T-helper 17 cell (primary cell): ENCODE data around the gene SLC37A2. TPM values are rescaled to one million over a fixed set of nuclear protein-coding genes. Genes with fewer than 3 reads are reported as not detected.

Source experiments
- ATAC-seq: fragments of 150-1000 bp; cut with Tn5 transposase; 2 replicates; pipeline ENCODE4 v1.10.0; 2021; ENCODE audit warnings: mild to moderate bottlenecking, moderate library complexity
- DNase-seq, 3 donors: peaks; one replicate each; pipeline versions ENCODE4 v3.0.0 to v3.0.0-alpha.2; 2020 to 2021
- H3K9me3 ChIP-seq: one replicate; pipeline ENCODE4 v1.7.0; 2013; ENCODE audit warnings: low read length, mild to moderate bottlenecking; ENCODE audit not compliant: control insufficient read depth, poor library complexity, severe bottlenecking
- H3K27ac Mint-ChIP-seq: one replicate; pipeline ENCODE4 v1.8.0; 2022; ENCODE audit warnings: mild to moderate bottlenecking, moderate library complexity, mixed read lengths
- H3K27me3 Mint-ChIP-seq: one replicate; pipeline ENCODE4 v1.8.0; 2022; ENCODE audit warnings: mixed read lengths
- H3K36me3 Mint-ChIP-seq: one replicate; pipeline ENCODE4 v1.8.0; 2022; ENCODE audit warnings: low read depth, mixed read lengths
- H3K4me1 Mint-ChIP-seq: one replicate; pipeline ENCODE4 v1.8.0; 2022; ENCODE audit warnings: mild to moderate bottlenecking, mixed read lengths
- H3K4me3 Mint-ChIP-seq: one replicate; pipeline ENCODE4 v1.8.0; 2022; ENCODE audit warnings: mild to moderate bottlenecking, moderate library complexity, mixed read lengths
- total RNA-seq, 4 donors: library from RNA in 2 of 4; stranded (reverse) in 2 of 4; gene quantifications; one replicate each; pipeline ENCODE4 v1.2.3 and lab custom pipeline; 2022 to 2026

The SLC37A2 gene
- total RNA-seq, 2 donors from 2014 or later: 0.52 to 0.90 TPM

DNA sequence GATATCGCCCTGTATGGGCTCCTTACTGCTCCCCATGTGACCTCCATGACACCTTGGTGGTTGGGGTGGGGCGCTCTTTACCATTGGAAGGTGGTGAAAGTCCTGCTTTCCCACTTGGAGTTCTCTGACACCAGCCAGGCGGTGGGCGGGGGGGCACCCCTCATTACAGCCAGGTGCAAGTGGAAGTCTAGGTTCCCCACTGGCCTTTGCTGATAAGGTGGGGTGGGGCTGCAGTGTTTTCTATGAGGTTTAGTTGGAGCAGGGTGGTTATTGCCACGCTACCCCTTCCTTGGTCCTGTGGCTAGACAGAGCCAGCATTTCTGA lies 5.5 kb upstream of the SLC37A2 start:
- Mint-ChIP-seq H3K4me3 (no peak overlapping the region), H3K36me3 (no peaks in the 10 kb centered on the region), H3K27me3 (peaks cover 9% of the 10 kb centered on the region), H3K27ac (no peak overlapping the region), H3K4me1 (peaks cover 7% of the 10 kb centered on the region)
- DNase-seq (no peak), ATAC-seq (no peak)
- H3K9me3 ChIP-seq: no peaks in the 10 kb centered on the region

DNA sequence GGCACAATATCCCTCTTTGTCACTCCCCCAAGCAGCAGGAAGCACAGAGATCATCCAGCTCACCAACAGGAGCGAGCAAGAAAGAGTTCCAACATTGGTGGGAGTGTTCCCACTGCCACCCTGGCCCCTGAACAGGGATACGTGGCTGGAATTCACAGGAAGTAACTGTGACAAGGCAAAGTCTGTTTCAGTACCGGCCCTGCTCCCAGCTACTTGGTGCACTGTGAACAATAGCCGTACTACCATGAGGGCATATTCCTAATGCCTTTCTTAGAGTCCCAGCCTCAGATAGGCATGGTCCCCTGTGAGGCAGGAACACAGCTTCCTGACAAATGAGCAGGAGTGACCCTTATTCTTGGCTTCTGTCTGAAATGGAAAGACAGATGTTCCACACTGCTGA lies 1.8 kb upstream of the SLC37A2 start:
- Mint-ChIP-seq H3K4me1 (peaks cover 10% of the 10 kb centered on the region), H3K36me3 (no peaks in the 10 kb centered on the region), H3K4me3 (no peak overlapping the region), H3K27me3 (peaks cover 27% of the 10 kb centered on the region), H3K27ac (no peak overlapping the region)
- H3K9me3 ChIP-seq: no peaks in the 10 kb centered on the region
- DNase-seq (no peak), ATAC-seq (no peak)

DNA sequence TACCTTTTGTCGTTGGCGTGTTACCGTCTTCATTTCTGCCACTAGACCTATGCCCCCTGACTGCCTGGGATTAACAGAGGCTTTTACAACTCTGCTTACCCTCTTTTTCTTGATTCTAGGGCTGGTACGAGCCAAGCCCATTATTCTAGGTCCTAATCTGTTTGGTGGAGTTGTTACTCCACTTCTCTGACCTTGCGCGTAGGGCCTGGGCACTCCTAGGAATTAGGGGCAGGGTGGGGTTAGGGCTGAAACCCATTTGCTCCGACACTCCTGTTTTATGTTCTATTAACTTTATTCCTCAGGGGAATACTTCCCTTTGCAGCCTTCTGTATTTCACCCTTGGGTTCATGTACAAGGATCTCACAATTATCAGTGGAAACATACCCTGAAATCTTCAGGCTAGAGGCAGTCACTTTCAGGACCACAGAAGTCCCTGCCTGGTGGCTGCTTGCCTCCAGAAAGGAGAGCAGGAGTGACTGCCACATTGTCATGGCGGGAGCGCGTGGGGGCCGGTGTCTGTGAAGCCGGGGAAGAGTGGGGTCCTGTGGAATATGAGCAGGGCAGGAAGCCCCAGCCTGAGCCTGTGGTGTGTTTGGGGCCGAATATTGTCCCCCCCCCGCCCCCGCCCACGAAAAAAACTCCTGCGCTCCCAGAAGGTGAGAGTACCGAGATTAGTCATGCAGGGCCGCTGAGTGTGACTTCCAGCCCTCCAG lies 731 bp upstream of the SLC37A2 start:
- peaks cover 27% of the 10 kb centered on the region for H3K27me3 Mint-ChIP-seq
- DNase-seq (no peak), ATAC-seq (peak; percentile 11)
- H3K36me3 Mint-ChIP-seq: no peaks in the 10 kb centered on the region
- peaks cover 10% of the 10 kb centered on the region for H3K4me1 Mint-ChIP-seq
- no peaks in the 10 kb centered on the region for H3K9me3 ChIP-seq
- peak overlapping the region; percentile 93 for H3K4me3 Mint-ChIP-seq
- peak overlapping the region; percentile 24 for H3K27ac Mint-ChIP-seq

DNA sequence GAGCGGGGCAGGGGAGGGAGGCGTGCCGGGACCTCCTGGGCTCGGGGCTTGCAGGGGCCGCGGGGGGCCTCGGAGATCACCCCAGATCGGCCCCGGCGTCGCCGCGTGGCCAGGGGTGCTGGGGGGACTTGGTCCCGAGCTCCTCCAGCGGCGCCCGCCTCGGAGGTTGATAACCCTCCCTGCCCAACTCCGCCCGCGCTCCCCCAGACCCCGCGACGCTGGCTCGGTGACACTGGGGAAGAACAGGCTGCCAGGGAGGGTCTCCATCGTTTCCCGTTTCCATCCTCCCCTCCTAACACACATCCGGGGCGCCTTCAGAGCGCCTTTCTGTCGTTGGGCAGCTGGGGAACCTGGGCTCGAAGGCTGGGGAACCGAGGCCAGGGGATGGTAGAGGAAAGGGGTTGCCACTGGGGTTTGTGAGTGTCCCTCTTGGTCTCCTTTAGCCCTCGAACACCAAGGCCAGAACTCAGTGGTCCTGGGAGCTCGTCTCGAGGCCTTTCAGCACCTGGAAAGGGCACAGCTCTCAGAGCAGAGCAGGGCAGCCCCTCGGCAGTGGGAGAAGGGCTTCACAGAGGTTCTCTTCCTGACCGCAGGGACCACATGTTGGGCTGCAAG lies 431 bp downstream of the SLC37A2 start:
- H3K36me3 Mint-ChIP-seq: no peaks in the 10 kb centered on the region
- H3K4me3 Mint-ChIP-seq: peak overlapping the region; percentile 93
- no peak overlapping the region for H3K27ac Mint-ChIP-seq
- H3K9me3 ChIP-seq: no peaks in the 10 kb centered on the region
- H3K27me3 Mint-ChIP-seq: peaks cover 35% of the 10 kb centered on the region
- peaks cover 10% of the 10 kb centered on the region for H3K4me1 Mint-ChIP-seq
- ATAC-seq (peak; percentile 27), DNase-seq (no peak)

DNA sequence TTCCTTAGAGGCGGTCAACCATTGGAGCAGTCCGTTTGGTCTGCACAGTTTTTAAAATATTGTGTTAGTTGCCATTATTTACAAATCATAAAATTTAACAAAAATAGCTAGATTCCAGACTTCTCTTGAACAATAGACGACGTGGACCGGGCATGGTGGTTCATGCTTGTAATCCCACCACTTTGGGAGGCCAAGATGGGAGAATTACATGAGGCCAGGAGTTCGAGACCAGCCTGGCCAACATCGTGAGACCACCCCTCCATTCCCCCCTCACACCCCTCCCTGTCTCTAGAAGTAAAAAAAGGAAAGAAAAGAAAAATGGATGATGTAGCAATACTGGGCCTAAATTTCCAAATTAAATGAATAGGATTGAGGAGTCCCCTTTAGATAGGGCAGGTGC lies 965 bp downstream of the SLC37A2 start:
- DNase-seq (no peak), ATAC-seq (no peak)
- Mint-ChIP-seq H3K27me3 (peaks cover 37% of the 10 kb centered on the region), H3K27ac (no peak overlapping the region), H3K4me3 (peak overlapping the region; percentile 93), H3K4me1 (peaks cover 10% of the 10 kb centered on the region), H3K36me3 (no peaks in the 10 kb centered on the region)
- H3K9me3 ChIP-seq: no peaks in the 10 kb centered on the region

DNA sequence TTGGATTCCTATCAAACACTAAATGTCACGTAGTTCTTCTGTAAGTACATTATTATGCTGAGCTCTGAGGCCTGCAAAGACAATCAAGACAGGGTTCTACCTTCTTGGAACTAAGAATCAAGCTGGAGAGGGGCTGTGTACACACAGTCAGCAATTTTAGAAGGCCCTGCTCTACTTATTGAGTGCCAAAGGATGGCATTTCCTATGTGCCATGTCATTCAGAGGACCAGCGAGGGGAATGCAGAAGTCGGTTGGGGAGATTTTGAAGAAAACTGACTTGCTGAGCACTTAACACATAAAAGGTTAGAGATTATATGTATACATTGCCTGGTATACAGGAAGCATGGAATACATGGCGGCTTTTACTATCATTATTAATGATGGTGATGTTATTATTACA lies 5.3 kb downstream of the SLC37A2 start:
- Mint-ChIP-seq H3K4me1 (peaks cover 6% of the 10 kb centered on the region), H3K27me3 (peaks cover 61% of the 10 kb centered on the region), H3K36me3 (peaks cover 2% of the 10 kb centered on the region), H3K4me3 (no peak overlapping the region), H3K27ac (no peak overlapping the region)
- ATAC-seq (no peak), DNase-seq (no peak)
- no peaks in the 10 kb centered on the region for H3K9me3 ChIP-seq

DNA sequence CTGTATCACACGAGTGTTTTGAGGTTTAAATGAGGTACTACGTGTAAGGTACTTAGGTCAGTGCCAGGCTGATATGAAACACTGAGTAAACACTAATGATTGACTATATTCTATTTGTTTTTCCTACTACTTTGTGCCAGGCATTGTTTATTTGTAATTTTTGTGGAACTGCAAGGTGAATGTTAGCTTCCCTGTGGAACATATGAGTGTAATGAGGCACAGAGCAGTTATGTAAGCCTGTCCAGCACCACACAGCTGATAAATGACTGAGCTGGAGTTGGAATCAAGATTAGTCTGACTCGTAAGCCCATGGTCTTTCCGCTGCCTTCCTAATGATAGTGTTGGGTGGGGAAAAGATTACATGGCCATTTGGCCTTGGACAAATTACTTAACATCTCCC lies 5.9 kb downstream of the SLC37A2 start:
- Mint-ChIP-seq H3K4me1 (peaks cover 8% of the 10 kb centered on the region), H3K27ac (no peak overlapping the region), H3K27me3 (peaks cover 61% of the 10 kb centered on the region), H3K36me3 (peaks cover 2% of the 10 kb centered on the region), H3K4me3 (no peak overlapping the region)
- no peaks in the 10 kb centered on the region for H3K9me3 ChIP-seq
- ATAC-seq: no peak
- DNase-seq: no peak

DNA sequence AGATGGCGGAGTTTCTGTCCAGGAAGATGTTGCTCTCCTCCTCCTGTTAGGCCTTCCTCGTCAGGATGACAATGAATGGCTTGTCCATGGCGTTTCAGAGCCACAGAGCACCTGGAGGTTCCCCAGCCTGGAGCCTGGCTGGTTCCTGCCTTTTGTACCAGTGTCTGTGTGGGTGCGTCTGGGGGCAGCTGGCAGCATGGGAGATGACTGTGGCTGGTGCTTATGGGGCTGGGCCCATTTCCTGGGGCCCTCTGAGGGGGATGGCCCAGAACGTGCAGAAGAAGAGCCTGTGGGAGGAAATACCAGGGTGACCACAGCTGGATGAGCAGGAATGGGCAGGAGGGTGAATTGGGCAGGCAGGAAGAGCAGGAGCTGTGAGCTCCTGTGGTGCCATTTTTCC lies 6.7 kb downstream of the SLC37A2 start:
- H3K27ac Mint-ChIP-seq: no peak overlapping the region
- H3K36me3 Mint-ChIP-seq: peaks cover 2% of the 10 kb centered on the region
- DNase-seq (no peak), ATAC-seq (no peak)
- H3K4me3 Mint-ChIP-seq: no peak overlapping the region
- no peaks in the 10 kb centered on the region for H3K9me3 ChIP-seq
- H3K27me3 Mint-ChIP-seq: peaks cover 61% of the 10 kb centered on the region
- peaks cover 11% of the 10 kb centered on the region for H3K4me1 Mint-ChIP-seq

DNA sequence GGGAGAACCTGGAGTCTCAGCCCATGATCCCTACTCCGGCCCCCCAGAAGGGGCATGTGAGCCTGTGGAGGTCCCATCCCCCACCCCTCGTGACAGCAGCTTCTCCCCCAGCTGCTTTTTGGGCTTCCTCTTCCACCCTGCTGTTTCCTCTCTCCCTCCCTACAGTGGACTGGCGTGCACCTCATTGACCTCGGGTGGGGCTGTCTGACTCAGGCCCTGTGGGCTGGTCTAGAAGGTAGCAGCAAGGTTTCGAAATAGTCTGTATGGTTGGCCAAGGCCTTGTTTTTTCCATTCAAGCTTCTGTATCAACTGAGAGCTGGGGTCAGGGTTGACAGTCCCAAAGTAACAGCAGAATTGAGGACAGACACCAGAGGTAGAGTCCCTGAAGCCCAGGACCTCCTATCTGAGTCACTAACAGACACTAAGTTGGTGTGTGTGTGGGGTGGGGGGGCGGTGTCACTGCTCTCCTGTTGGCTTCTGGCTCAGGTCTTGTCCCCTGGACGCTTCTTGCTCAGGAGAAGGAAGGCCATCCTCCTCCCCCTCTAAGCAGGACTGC lies 7.7 kb downstream of the SLC37A2 start:
- H3K4me1 Mint-ChIP-seq: peaks cover 11% of the 10 kb centered on the region
- H3K4me3 Mint-ChIP-seq: peak overlapping the region; percentile 59
- no peaks in the 10 kb centered on the region for H3K9me3 ChIP-seq
- ATAC-seq (peak; percentile 61), DNase-seq (no peak)
- no peak overlapping the region for H3K27ac Mint-ChIP-seq
- peaks cover 60% of the 10 kb centered on the region for H3K27me3 Mint-ChIP-seq
- peaks cover 2% of the 10 kb centered on the region for H3K36me3 Mint-ChIP-seq

DNA sequence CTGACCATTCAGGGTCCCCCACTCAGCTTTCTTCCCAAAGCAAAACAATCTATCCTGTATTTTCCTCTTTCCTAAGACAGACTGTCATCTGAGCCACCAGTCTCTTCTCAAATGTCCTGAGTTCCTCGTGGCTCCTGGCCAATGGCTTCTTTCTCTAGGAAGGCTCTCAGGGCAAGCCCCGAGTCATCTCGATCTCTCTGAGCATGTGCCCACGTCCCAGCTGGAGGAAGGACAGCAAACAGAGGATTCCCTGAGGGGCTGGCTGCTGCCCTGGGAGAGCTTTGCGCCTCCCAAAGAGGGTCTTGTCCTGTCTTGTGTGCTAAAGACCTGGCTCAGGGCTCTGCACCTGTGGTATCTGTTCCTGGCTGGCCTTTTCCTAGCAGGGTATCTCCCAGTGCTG lies 8.3 kb downstream of the SLC37A2 start:
- ATAC-seq: no peak
- peaks cover 2% of the 10 kb centered on the region for H3K36me3 Mint-ChIP-seq
- H3K9me3 ChIP-seq: no peaks in the 10 kb centered on the region
- H3K4me1 Mint-ChIP-seq: peaks cover 11% of the 10 kb centered on the region
- H3K27me3 Mint-ChIP-seq: peaks cover 55% of the 10 kb centered on the region
- no peak for DNase-seq
- H3K4me3 Mint-ChIP-seq: no peak overlapping the region
- H3K27ac Mint-ChIP-seq: no peak overlapping the region

DNA sequence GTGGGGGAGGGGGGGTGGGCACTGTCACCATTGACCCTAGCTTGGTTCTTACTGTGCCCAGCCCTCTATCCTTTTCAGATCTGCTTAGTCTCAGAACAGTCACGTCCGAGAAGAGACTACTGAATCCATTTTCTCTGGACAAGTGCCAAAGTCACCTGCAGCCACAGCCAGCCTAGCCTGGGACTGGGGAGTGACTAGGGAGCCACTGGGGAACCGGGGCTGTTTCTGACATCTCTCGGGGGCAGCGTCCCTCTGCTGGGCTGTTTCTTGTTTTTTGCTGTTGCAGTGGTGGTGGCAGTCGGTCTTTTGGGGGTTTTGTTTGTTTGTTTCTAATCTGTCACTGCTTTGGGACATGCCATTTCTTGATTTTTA lies 8.7 kb downstream of the SLC37A2 start:
- ATAC-seq (no peak), DNase-seq (no peak)
- Mint-ChIP-seq H3K27me3 (peaks cover 57% of the 10 kb centered on the region), H3K27ac (no peak overlapping the region), H3K4me3 (no peak overlapping the region), H3K36me3 (peaks cover 2% of the 10 kb centered on the region), H3K4me1 (peaks cover 11% of the 10 kb centered on the region)
- H3K9me3 ChIP-seq: no peaks in the 10 kb centered on the region

DNA sequence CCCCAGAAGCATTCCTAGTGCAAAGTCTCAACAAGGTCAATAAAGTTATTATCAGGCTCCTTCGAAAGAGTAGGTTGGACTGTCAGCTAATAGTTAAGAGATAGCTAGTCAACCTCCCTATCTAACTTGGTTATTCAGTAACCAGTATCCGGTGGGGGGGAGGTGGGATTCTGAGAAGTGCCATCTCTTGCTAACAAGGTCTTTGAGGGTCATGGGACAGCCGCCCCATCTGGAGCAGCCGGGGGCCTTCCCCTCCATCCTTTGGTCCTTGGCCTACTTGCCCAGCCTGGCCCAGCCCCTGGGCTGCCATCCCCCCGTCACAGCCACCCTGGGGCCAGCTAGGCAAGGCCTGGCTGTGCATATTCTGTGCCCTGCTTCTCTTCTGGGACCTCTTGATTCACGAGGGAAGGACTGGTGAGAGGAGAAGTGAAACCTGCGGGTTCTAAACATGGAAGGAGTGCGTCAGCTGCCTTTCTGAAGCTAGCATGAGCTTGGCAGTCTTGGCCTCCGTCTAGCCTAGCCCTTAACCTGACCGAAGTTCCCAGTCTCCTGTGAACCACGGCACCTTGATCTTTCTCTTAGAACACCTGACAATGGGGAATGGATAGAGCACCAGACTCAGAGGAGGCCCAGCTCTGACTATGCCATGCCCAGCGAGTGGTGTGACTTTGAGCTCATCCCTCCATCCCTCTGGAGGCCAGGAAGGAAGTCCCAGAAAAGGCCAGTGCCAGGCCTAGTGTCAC lies 9.3 kb downstream of the SLC37A2 start:
- DNase-seq (no peak), ATAC-seq (peak; percentile 57)
- no peaks in the 10 kb centered on the region for H3K9me3 ChIP-seq
- Mint-ChIP-seq H3K27me3 (peaks cover 62% of the 10 kb centered on the region), H3K4me1 (peaks cover 11% of the 10 kb centered on the region), H3K36me3 (peaks cover 4% of the 10 kb centered on the region), H3K4me3 (no peak overlapping the region), H3K27ac (no peak overlapping the region)

DNA sequence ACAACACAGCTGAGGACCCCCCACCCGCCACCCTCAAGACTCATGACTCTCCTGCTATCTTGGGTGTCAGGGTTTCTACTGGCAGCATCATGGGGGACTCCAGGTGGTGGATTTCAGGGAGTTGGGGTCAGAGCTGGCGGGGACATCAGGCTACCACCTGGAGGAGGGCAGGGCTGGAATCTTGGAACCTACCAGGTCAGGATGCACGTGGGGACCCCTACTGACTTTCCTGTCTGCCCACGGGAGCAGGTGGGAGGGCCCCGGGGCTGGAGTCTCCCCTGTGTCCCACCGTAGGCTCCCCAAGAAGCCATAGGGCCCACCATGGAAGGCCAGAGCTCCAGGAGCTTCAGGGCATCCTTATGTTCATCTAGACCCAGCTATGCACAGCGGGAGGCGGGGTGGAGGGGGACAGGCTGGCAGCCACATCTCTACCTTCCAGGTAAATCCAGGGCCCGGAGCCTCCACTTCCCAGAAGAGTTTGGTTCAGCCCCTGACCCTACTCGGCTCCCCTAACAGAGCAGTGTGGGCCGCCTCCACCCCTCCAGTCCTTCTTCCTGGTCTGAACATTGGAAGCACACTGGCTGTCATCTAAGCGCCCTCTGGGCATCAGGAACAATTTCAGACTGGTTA lies 10.0 kb downstream of the SLC37A2 start:
- ATAC-seq (no peak), DNase-seq (no peak)
- H3K27me3 Mint-ChIP-seq: peaks cover 66% of the 10 kb centered on the region
- H3K36me3 Mint-ChIP-seq: peaks cover 6% of the 10 kb centered on the region
- no peaks in the 10 kb centered on the region for H3K9me3 ChIP-seq
- no peak overlapping the region for H3K4me3 Mint-ChIP-seq
- no peak overlapping the region for H3K27ac Mint-ChIP-seq
- peaks cover 11% of the 10 kb centered on the region for H3K4me1 Mint-ChIP-seq
